ENCODE data around the gene NOCT.
"Not testable (repeated sequence)": the region's sequence is repeated elsewhere in the genome, so short reads cannot be mapped to it uniquely, and the experiment has no call there.

NOCT gene

DNA sequence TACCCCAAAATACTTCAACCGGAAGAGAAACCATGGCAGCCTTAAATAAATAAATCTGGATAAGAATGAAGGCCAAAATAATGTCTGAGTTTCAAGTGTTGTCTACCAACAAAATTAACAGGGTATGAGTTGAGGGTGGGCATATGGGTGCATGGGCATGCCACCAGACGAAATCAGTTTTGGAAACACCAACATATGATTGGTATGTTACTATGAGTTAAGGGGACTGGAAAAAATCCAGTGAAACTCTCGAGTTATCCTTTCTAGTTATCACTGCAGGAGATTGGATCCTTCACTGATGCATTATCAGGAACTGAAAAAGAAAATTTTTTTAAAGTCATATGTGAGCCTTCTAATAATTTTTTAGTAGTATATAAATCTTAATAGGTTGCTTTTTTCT lies 32.4 kb downstream of the NOCT start:
- DNase-seq (ENCODE audit: low read depth, low spot score) = no peak

DNA sequence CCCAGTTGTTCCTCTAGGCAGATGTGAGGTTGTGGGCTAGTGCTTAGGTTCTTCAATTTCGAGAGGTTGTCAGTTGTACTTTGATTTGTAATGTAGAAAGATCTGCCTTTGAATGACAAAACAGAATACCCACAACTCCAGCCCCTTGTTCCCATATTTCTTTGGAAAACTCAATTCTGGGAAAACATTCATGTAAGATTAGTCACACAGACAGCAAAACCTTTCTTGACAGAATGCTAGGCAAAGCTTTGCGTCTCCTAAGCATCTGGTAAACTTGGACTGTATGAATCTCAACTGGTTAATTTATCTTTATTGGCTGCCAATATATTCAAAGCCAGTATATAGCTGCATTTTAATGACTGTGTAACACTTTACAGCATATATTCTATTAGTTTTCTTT lies 34.9 kb downstream of the NOCT start:
- DNase-seq (ENCODE audit: low read depth, low spot score) = no peak

GRCh38 chr4:139053909-139054308 lies 38.3 kb downstream of the NOCT start:
- DNase-seq (ENCODE audit: low read depth, low spot score) = no peak

DNA sequence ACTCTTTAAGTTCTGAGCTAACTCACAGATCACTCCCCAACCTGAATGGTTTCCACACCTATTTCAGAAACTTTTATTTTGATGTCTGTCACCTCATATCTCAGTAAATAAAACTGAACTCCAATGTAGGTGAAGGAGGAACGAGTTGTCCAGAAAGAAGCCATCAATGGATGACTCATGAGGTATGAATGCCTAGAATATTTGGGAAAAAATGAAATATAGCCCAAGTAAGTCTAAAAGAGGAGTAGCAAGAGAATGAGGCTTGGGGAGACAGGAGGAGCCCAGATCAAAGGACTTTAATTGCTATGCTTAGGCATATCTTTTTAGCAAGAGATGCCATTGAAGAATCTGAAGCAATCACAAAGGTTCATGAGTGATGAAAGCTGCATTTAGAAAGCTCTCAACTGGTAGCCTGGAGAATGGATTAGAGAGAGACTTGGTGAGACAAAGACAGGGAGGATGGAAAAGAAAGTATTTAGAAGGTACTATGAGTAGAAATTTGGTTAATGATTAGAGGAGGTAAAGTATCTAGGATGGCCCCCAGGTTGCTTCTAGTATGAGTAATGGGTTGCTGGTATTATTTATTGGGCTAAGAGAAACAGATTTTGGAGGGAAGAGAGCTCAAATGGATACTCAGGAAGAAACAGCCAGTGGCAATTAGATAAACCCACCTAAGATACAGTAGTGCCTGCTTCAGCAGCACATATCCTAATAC lies 39.4 kb downstream of the NOCT start:
- DNase-seq (ENCODE audit: low read depth, low spot score) = no peak

GRCh38 chr4:139059026-139059425 lies 43.4 kb downstream of the NOCT start:
- DNase-seq (ENCODE audit: low read depth, low spot score) = not testable (repeated sequence)

- DNase-seq (ENCODE audit: low read depth, low spot score) = no peak
Measured at GRCh38 chr4:139060591-139060990, 45.0 kb downstream of the NOCT start.

- no peak for DNase-seq (ENCODE audit: low read depth, low spot score)
Measured at GRCh38 chr4:139076016-139076744, 60.6 kb downstream of the NOCT start.

- DNase-seq (ENCODE audit: low read depth, low spot score) = no peak
Measured at GRCh38 chr4:139077567-139078355, 62.2 kb downstream of the NOCT start.

DNA sequence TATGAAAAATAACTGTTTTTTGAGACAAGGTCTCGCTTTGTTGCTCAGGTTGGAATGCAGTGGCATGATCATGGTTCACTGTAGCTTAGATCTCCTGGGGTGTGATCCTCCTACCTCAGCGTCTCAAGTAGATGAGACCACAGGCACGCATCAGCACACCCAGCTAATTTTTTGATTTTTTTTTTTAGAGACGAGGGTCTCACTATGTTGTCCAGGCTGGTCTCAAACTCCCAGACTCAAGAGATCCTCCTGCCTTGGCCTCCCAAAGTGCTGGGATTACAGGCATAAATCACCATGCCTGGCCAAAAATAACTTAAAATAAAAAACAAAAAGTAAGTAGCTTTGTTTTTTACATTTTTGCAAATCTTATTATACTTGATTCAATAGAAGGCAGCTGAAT lies 63.3 kb downstream of the NOCT start:
- no peak for DNase-seq (ENCODE audit: low read depth, low spot score)

DNA sequence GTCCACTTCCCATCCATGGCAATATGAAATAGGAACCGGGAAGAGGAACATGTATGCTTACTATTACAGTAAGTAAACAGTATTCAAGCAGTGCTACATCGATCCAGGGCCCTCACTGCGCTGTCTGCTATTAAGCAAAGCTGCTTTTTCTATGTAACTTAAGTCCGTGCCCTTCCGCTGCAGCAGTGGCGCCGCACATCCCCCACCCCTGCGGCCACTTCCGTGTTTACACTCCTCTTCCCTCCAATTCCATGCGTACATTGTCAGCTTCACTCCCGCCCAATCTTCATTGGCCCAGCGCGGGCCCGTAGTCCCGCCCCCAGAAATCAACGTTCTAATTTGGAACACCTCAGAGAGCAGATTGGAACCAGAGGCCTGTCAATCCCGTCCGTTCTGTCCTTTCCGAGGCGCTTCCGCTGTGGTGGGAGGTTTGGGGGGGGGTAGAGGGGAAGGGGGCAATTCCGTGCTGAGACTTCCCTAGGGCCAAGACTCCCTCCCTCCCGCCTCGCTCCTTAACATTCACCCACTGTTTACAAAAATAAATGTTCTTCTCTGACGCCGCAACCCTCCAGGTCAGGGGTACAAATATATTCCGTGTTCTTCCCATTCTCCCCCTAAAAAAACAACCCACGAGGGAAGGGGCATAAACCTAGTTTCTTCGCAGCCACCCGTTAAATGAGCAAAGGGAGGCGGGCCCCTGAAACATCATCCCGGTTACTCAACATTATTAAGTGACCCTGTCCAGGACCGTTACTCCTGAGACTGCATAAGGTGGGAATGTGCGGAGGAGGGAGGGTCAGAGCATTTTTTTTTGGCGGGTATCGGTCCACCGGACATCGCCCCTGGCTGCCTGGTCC lies 67.4 kb downstream of the NOCT start:
- DNase-seq (ENCODE audit: low read depth, low spot score) = peak; percentile 80

- peak; percentile 46 for DNase-seq (ENCODE audit: low read depth, low spot score)
Measured at GRCh38 chr4:139083607-139083955, 68.0 kb downstream of the NOCT start.

- peak; percentile 56 for DNase-seq (ENCODE audit: low read depth, low spot score)
Measured at GRCh38 chr4:139083956-139084803, 68.6 kb downstream of the NOCT start.

DNA sequence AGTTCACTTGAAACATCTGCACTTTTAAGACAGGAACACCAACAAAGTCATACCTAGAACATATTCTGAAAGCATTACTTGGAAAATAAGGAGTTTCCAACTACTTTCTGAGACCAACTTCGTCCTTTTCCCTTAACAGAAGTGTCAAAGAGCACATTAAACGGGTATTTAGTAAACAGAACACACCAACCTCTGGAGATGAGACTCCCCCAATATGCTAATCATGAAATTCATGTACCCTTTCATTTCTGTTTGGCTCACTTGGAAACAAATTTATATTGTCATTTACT lies 69.2 kb downstream of the NOCT start:
- DNase-seq (ENCODE audit: low read depth, low spot score) = no peak

GRCh38 chr4:139085141-139085540 lies 69.6 kb downstream of the NOCT start:
- no peak for DNase-seq (ENCODE audit: low read depth, low spot score)

DNA sequence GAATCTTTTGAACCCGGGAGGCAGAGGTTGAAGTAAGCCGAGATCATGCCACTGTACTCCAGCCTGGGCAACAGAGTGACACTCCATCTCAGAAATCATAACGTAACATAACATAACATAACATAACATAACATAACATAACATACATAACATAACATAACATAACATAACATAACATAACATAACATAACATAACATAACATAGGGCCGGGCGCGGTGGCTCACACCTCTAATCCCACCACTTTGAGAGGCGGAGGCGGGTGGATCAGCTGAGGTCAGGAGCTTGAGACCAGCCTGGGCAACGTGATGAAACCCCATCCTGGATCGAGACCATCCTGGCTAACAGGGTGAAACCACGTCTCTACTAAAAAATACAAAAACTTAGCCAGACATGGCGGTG lies 76.7 kb downstream of the NOCT start:
- no peak for DNase-seq (ENCODE audit: low read depth, low spot score)

Measured in activated CD4-positive, CD25-positive, alpha-beta regulatory T cell treated with anti-CD3 and anti-CD28 coated beads, Interleukin-2, amount 50 U/mL, for 16 hours (primary cell).